ENCODE data around the gene A4GALT. TPM values are rescaled to one million over a fixed set of nuclear protein-coding genes. Genes with fewer than 3 reads are reported as not detected.
A peak's percentile ranks its signal among the peaks of the same experiment; 100 is the strongest.

The A4GALT gene
- total RNA-seq, 1 experiment from 2014 or later: 3.4 TPM

- Histone ChIP-seq H2BK12ac (ENCODE audit: insufficient read length, low read depth, low read length) (no peak overlapping the region), H3K18ac (ENCODE audit: insufficient read length, low read depth, low read length) (no peak overlapping the region), H3K79me1 (ENCODE audit: insufficient read depth, low read depth, low read length, poor library complexity, severe bottlenecking) (peaks cover 7% of the 10 kb centered on the region), H3T11ph (ENCODE audit: low read length) (no peak overlapping the region), H3K27ac (ENCODE audit: insufficient read length, low read depth, low read length) (no peak overlapping the region), H4K20me1 (ENCODE audit: control insufficient read depth, insufficient read depth, insufficient read length) (no peaks in the 10 kb centered on the region), H3K14ac (ENCODE audit: insufficient read depth, low read length) (no peak overlapping the region; the same call in 1 of the 2 replicates), H3K27me3 (ENCODE audit: insufficient read depth, low read length) (no peaks in the 10 kb centered on the region), H3K4ac (ENCODE audit: low read depth, low read length) (no peak overlapping the region), H2BK15ac (ENCODE audit: low read depth, low read length) (no peak overlapping the region), H3K79me2 (ENCODE audit: insufficient read depth, low read length) (no peaks in the 10 kb centered on the region; the same call in 1 of the 2 replicates), H4K8ac (replicated peaks; ENCODE audit: insufficient read length, low read depth, low read length) (no peak overlapping the region), H4K91ac (ENCODE audit: insufficient read length, low read depth, low read length) (no peak overlapping the region), H3K23me2 (ENCODE audit: insufficient read length, low read depth, low read length, poor library complexity, severe bottlenecking) (peaks cover 10% of the 10 kb centered on the region), H2BK20ac (ENCODE audit: low read depth, low read length, poor library complexity, severe bottlenecking) (no peak overlapping the region), H3K56ac (ENCODE audit: insufficient read length, low read depth, low read length) (no peak overlapping the region), H3K23ac (ENCODE audit: insufficient read length, low read depth, low read length) (no peak overlapping the region), H3K4me1 (ENCODE audit: insufficient read depth, low read length) (peaks cover 7% of the 10 kb centered on the region; the same call in 1 of the 2 replicates), H2AK5ac (ENCODE audit: insufficient read length, low read length) (no peak overlapping the region), H3K9ac (ENCODE audit: extremely low read depth, insufficient read length, low read length) (no peak overlapping the region), H3K9me3 (ENCODE audit: control insufficient read depth, low read depth, low read length) (no peaks in the 10 kb centered on the region), H2AFZ (ENCODE audit: low read length) (no peak overlapping the region), H4K5ac (ENCODE audit: insufficient read length, low read depth, low read length) (no peak overlapping the region), H2BK5ac (ENCODE audit: insufficient read length, low read length) (no peak overlapping the region), H2BK120ac (ENCODE audit: low read depth, low read length, poor library complexity, severe bottlenecking) (no peak overlapping the region), H3K4me2 (ENCODE audit: insufficient read depth, insufficient read length, low read length) (no peak overlapping the region)
- Mint-ChIP-seq H3K36me3 (ENCODE audit: insufficient read depth in 1 of 3, low read depth in 3 of 3) (no peaks in the 10 kb centered on the region), H3K27ac (peak overlapping the region; percentile 8 to 96 (median 89); a peak in 5 of 7 replicates), H3K4me1 (peaks cover 37 to 59% of the 10 kb centered on the region in 2 experiments), H3K4me3 (peak overlapping the region in 1 of 2 experiments; percentile 46; a peak in 2 of 5 replicates), H3K9me3 (no peaks in the 10 kb centered on the region; a peak in 1 of 5 replicates), H3K27me3 (ENCODE audit: low read depth) (no peaks in the 10 kb centered on the region; the same call in 1 of the 2 replicates)
- DNase-seq: peak; percentile 31
- TF ChIP-seq, protein P1, sequence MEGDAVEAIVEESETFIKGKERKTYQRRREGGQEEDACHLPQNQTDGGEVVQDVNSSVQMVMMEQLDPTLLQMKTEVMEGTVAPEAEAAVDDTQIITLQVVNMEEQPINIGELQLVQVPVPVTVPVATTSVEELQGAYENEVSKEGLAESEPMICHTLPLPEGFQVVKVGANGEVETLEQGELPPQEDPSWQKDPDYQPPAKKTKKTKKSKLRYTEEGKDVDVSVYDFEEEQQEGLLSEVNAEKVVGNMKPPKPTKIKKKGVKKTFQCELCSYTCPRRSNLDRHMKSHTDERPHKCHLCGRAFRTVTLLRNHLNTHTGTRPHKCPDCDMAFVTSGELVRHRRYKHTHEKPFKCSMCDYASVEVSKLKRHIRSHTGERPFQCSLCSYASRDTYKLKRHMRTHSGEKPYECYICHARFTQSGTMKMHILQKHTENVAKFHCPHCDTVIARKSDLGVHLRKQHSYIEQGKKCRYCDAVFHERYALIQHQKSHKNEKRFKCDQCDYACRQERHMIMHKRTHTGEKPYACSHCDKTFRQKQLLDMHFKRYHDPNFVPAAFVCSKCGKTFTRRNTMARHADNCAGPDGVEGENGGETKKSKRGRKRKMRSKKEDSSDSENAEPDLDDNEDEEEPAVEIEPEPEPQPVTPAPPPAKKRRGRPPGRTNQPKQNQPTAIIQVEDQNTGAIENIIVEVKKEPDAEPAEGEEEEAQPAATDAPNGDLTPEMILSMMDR (conservative IDR thresholded peaks at IDR 0.05): no peak
- no CpG with 5 or more reads among the region's 22 CpGs for WGBS (ENCODE audit: extremely low coverage, insufficient read length, low lambda C conversion rate)
Observed at GRCh38 chr22:42644422-42645340, 76.0 kb downstream of the A4GALT start.
